NT2/D1 (cell line): ENCODE measurements around the gene EXOC3L4.

Experiments
- DNase-seq: peaks from one replicate; pipeline ENCODE4 v3.0.0-alpha.2; 2011; ENCODE audit warnings: low read depth, low spot score
- H3K27me3 ChIP-seq: 2 replicates; pipeline ENCODE4 v1.6.0; 2011; ENCODE audit warnings: mild to moderate bottlenecking; ENCODE audit not compliant: insufficient read length, insufficient read depth
- H3K36me3 ChIP-seq: 2 replicates; pipeline ENCODE4 v1.6.1; 2011; ENCODE audit warnings: mild to moderate bottlenecking, low read length, mixed read lengths; ENCODE audit not compliant: insufficient read depth, insufficient read length
- H3K4me1 ChIP-seq: 2 replicates; pipeline ENCODE4 v1.5.1; 2011; ENCODE audit not compliant: insufficient read depth, insufficient read length
- H3K4me3 ChIP-seq: 2 replicates; pipeline ENCODE4 v1.5.1; 2011; ENCODE audit warnings: low read depth; ENCODE audit not compliant: insufficient read length
- H3K9ac ChIP-seq: 2 replicates; pipeline ENCODE4 v1.6.0; 2011; ENCODE audit warnings: low read depth; ENCODE audit not compliant: insufficient read length
- H3K9me3 ChIP-seq: 2 replicates; pipeline ENCODE4 v1.5.1; 2011; ENCODE audit warnings: mild to moderate bottlenecking, low read length; ENCODE audit not compliant: insufficient read depth
- SUZ12 ChIP-seq: IDR thresholded peaks from 2 replicates; pipeline ENCODE4 v1.6.1; 2011; ENCODE audit not compliant: insufficient read length, insufficient read depth; ENCODE audit errors: extremely low read depth
- YY1 ChIP-seq: IDR thresholded peaks from 2 replicates; pipeline ENCODE4 v1.6.1; 2011; ENCODE audit not compliant: insufficient read length, insufficient read depth
- ZNF274 ChIP-seq: IDR thresholded peaks from 2 replicates; pipeline ENCODE4 v1.6.1; 2011; ENCODE audit warnings: mild to moderate bottlenecking, low read depth, low read length

EXOC3L4 gene

DNA sequence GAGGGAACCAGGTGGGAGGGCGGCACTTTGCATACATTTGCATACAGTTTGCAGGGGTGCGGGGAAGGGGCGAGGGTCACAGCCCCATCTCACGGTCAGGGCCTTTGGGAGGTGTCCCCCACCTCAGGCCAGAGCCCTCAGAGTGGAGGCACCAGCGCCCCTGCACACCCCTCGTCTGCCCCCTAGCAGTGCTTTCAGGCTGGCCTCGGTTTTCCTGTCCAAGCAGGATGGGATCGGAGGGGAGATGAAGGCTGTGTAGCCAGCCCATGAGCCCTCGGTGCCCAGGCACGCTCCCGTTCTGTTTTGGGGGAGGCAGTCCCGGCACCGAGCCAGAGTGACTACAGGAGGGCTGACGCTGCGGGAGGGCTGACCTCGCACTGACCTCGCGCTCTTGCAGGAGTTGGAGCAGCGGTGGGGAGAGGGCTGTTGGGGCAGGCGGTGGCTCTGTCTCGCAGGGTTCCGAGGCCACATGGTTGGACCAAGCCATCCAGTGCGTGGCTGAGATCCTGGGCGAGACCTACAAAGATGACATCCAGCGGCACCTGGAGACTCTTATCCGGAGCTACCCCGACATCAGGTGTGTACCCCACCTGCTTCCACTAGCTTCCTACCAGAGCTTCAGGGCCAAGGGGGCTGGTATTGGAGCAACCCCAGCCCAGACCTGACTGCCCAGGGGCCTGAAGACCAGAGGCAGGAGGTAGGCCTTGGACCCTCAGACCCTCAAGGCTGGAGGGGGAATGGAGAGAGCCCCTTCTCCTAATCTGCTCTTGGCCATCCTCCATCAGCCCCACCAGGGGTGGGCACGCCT, 13.6 kb downstream of the EXOC3L4 start:
- no peaks in the 10 kb centered on the region for H3K36me3 ChIP-seq
- peak overlapping the region; percentile 3 for H3K4me3 ChIP-seq
- peaks cover 40% of the 10 kb centered on the region for H3K4me1 ChIP-seq
- H3K9ac ChIP-seq = peak overlapping the region; percentile 59
- TF ChIP-seq SUZ12 = no peak
- no peak for TF ChIP-seq ZNF274
- no peak for TF ChIP-seq YY1
- no peaks in the 10 kb centered on the region for H3K9me3 ChIP-seq
- no peaks in the 10 kb centered on the region for H3K27me3 ChIP-seq
- DNase-seq = no peak

DNA sequence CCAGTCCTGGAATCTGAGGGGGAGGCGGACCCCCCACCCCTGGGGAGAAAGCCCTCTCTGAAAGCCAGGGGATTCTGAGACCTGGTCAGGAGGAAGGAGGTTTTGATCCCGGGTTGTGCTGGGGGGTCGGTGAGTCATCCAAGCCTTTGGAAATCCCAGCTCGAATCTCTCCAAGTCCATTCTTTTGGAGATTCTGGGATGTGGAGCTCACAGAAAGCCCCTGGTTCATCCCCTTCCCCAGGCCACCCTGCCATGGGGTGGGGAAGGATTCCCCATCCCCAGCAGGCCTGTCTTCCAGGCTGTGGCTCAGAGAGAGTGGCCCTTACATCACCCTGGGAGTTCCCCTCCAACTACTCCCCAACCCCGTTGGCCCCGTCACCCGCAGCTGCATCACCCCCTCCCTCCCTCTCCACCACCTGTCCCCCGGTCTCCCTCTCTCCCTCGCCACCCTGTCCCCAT, 14.3 kb downstream of the EXOC3L4 start:
- peak; percentile 68 for DNase-seq
- H3K4me1 ChIP-seq = peaks cover 39% of the 10 kb centered on the region

DNA sequence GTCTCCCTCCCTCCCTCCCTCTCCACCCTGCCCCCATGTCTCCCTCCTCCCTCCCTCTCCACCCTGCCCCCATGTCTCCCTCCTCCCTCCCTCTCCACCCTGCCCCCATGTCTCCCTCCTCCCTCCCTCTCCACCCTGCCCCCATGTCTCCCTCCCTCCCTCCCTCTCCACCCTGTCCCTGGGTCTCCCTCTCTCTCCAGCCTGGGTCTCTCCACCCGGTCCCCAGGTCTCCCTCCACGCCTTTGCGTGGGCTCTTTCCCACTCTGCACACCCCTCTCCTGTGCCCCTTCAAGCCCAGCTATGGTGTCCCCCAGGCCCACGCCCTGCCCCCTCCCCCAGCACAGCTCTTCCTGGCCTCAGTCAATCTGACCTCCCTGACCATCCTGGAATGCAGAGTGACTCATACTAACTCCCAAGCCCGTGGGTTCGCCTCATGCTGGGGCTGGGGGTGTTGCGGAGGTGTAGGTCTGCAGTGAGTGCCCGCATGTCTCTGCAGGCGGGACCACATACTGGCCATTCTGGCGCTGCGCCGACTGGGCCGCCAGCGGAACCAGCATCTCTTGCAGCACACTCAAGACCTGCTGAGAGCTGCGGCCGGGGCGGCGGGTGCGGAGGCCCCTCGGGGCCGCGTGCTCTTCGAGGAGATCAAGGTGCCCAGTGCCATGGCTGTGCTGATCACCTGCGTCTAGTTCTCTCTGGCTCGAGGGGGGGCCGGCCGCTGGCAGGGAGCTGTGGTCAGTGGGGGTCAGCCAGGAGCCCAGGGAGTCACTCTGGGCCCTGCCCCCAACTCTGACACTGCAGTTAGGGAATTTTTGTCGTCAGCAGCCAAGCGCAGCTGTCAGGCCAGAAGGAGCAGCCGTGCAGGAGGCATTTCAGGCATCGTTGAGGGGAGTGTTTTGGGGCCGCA, 15.3 kb downstream of the EXOC3L4 start:
- TF ChIP-seq SUZ12 (no peak), ZNF274 (no peak), YY1 (no peak)
- Histone ChIP-seq H3K4me1 (peaks cover 41% of the 10 kb centered on the region), H3K9ac (peak overlapping the region; percentile 76)

More for the DNA sequence above, 14.3 kb downstream of the EXOC3L4 start:
- TF ChIP-seq ZNF274 (no peak), SUZ12 (no peak), YY1 (no peak)
- Histone ChIP-seq H3K27me3 (no peaks in the 10 kb centered on the region), H3K4me3 (peak overlapping the region; percentile 3), H3K36me3 (no peaks in the 10 kb centered on the region), H3K9ac (peak overlapping the region; percentile 59), H3K9me3 (no peaks in the 10 kb centered on the region)

DNA sequence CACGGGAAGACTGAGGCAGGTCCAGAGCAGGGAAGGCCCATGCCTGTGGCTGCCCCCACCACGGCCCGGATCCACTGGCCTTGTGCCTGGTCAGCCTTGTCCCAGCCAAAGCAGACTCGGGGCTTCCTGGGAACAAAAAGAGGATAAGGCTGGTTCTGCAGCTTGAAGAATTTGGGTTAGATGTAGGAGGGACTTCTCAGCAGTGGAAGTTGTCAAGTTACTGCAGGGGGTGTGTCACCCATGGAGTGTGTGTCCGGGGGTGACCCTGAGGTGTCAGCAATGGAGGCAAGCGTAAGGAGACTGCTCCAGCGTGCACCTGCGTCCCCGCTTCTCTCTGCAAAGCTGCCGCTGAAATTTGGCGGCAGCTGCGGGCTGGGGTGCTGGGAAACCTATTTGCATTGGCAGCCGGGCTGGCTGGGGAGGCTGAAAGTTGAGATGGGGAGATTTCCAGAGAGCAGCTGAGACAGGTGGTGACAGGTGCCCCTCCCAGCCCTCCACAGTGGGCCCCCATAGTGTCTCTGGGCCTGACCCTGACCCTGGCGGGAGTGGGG, 16.2 kb downstream of the EXOC3L4 start:
- H3K9ac ChIP-seq = peak overlapping the region; percentile 76
- TF ChIP-seq YY1 = no peak
- TF ChIP-seq SUZ12 = no peak
- no peak for TF ChIP-seq ZNF274
- DNase-seq = no peak

More for the DNA sequence above, 15.3 kb downstream of the EXOC3L4 start:
- DNase-seq = no peak
- H3K9me3 ChIP-seq = no peaks in the 10 kb centered on the region
- H3K27me3 ChIP-seq = no peaks in the 10 kb centered on the region
- peak overlapping the region; percentile 18 for H3K4me3 ChIP-seq
- no peaks in the 10 kb centered on the region for H3K36me3 ChIP-seq

DNA sequence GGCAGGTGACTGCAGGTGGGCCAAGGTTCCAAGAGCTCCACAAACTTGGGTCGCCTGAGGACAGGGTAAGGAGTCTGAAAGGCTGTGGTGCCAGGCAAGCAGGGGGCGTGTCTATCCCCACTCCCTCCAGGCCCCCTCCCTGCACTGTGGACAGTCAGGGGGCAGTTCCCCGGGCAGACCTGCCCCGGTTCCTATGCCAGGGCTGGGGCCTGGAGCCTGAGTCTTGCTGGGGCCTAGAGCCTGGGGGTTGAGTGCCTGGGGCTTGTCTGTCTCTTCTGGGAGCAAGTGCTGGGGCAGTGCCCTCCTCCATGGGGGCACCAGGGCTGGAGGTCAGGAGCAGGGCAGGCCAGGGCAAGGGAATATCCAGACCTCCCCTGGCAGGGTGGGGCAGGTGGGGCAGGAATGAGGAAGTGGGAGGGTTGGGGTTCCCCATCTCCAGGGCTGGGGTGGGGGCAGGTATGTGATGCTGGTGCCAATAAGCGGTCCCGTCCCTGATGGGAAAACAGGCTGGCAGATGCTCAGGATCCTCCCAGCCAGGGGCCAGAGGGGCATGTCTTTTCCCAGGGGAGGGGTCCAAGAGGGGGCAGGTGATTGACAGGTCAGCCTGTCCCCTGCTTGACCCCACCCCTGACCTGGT, 16.8 kb downstream of the EXOC3L4 start:
- no peak for TF ChIP-seq SUZ12
- TF ChIP-seq ZNF274 = no peak
- TF ChIP-seq YY1 = no peak
- Histone ChIP-seq H3K9ac (peak overlapping the region; percentile 44), H3K9me3 (no peaks in the 10 kb centered on the region), H3K27me3 (no peaks in the 10 kb centered on the region), H3K4me1 (peaks cover 33% of the 10 kb centered on the region), H3K36me3 (no peaks in the 10 kb centered on the region), H3K4me3 (no peak overlapping the region)
- no peak for DNase-seq

More for the DNA sequence above, 16.2 kb downstream of the EXOC3L4 start:
- no peaks in the 10 kb centered on the region for H3K27me3 ChIP-seq
- H3K36me3 ChIP-seq = no peaks in the 10 kb centered on the region
- no peaks in the 10 kb centered on the region for H3K9me3 ChIP-seq
- peak overlapping the region; percentile 24 for H3K4me3 ChIP-seq
- peaks cover 36% of the 10 kb centered on the region for H3K4me1 ChIP-seq

DNA sequence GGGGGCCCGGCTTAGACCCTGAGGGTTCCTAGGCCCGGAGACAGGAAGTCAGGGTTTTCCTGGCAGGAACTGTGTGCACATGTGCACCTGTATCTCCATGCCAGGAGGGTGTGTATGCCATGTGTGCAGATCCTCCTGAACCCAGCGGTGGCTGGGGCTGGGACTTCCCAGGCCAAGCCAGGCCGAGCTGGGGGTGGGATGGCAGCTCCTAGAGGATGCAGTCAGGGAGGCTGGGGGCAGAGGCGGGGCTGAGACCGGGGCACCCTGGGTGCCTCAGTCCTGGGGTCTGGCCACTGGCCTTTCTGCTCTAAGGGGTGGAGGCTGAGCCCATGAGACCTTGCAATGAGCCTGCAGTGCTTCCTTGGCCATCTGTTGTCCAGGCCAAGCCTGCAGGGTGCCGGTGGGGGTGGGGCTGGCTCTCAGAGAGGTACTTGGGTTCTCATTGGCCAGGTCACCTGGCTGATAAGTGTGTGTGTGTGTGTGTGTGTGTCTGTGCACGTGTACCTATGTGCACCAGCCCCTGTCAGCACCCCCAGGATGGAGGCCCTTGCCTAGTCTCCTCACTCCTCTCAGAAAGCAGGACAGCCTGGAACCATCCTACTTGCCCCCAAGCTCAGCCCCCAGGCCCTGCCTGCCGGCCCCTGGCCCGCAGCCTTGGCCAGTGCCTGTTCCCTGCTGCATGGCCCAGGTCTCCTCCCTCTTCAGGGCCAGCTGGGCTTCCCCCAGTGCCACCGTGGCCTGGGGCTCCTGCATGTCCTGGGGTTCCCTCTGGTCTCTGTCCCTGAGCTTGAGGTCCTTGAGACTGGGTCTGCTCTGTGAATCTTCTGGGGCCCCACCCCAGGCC, 18.1 kb downstream of the EXOC3L4 start:
- Histone ChIP-seq H3K36me3 (no peaks in the 10 kb centered on the region), H3K27me3 (no peaks in the 10 kb centered on the region), H3K9ac (peak overlapping the region; percentile 32), H3K4me1 (peaks cover 30% of the 10 kb centered on the region), H3K4me3 (no peak overlapping the region), H3K9me3 (no peaks in the 10 kb centered on the region)
- TF ChIP-seq YY1 (no peak), SUZ12 (no peak), ZNF274 (no peak)
- DNase-seq = no peak
